ENCODE measurements around the gene MSH6. TPM values are rescaled to one million over a fixed set of nuclear protein-coding genes. Genes with fewer than 3 reads are reported as not detected.

MSH6 gene
- total RNA-seq, 1 donor from 2014 or later = 34.9 TPM

DNA sequence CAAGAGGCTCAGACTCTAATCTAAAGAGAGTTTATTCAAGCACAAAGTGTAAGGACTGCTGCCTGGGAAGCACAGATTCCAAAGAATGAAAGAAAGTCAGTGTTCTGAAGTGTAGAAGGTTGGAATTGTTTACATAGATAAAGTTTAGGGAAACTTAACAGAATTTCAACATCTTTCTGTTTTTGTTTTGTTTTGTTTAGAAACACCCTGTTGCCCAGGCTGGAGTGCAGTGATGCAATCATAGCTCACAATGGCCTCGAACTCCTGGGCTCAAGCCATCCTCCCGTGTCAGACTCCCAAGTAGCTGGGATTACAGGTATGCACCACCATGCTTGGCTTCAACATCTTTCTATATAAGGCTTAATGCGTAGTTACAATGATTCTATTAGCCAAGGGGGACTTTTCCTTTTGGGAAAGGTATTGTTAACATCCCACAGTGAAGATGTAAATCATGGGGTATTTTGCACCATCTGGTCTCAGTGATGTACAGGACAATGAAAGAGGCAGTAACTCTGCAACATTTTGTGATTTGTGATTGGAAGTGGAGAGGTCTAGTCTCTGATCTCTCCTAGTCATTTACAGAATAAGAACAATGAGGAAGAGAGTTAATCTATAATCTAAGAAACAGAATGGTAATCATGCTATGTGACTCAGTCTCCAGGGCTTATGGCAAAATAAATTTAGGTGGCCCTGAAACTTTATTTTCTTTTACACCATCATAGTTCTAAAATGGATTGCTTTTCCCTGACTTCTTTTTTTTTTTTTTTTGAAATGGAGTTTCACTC, 45.6 kb upstream of the MSH6 start:
- DNase-seq = no peak
- H3K27me3 Mint-ChIP-seq (ENCODE audit: unreplicated experiment) = no peaks in the 10 kb centered on the region
- no peaks in the 10 kb centered on the region for H3K36me3 Mint-ChIP-seq (ENCODE audit: unreplicated experiment)
- H3K27ac Mint-ChIP-seq (ENCODE audit: unreplicated experiment) = no peak overlapping the region
- TF ChIP-seq, protein P1, sequence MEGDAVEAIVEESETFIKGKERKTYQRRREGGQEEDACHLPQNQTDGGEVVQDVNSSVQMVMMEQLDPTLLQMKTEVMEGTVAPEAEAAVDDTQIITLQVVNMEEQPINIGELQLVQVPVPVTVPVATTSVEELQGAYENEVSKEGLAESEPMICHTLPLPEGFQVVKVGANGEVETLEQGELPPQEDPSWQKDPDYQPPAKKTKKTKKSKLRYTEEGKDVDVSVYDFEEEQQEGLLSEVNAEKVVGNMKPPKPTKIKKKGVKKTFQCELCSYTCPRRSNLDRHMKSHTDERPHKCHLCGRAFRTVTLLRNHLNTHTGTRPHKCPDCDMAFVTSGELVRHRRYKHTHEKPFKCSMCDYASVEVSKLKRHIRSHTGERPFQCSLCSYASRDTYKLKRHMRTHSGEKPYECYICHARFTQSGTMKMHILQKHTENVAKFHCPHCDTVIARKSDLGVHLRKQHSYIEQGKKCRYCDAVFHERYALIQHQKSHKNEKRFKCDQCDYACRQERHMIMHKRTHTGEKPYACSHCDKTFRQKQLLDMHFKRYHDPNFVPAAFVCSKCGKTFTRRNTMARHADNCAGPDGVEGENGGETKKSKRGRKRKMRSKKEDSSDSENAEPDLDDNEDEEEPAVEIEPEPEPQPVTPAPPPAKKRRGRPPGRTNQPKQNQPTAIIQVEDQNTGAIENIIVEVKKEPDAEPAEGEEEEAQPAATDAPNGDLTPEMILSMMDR (IDR thresholded peaks at IDR 0.05; ENCODE audit: partially characterized antibody, unreplicated experiment) = no peak
- H3K4me3 Mint-ChIP-seq (ENCODE audit: unreplicated experiment) = no peak overlapping the region
- H3K9me3 Mint-ChIP-seq (ENCODE audit: unreplicated experiment) = no peaks in the 10 kb centered on the region
- no peaks in the 10 kb centered on the region for H3K4me1 Mint-ChIP-seq (ENCODE audit: low read depth, unreplicated experiment)

DNA sequence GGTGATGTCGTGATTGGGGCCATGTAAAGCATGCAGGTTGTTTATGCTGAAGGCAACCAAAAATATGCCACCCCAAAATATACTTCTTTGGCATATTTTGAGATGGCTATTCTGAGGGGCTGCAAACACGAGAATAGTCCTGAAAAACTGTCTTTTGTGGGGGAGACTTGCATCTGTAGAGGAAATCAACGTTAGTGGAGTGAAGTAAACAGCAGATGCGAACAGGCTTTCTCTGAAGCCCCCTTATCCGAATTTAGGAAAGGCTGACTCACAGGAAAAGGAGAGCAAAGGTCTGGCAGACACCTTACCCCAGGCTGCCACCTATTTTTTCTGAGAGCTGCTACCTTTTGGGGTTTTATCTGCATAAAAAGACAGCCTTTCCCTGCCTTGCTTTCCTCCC, 44.6 kb upstream of the MSH6 start:
- H3K36me3 Mint-ChIP-seq (ENCODE audit: unreplicated experiment) = no peaks in the 10 kb centered on the region
- DNase-seq = no peak
- no peak overlapping the region for H3K27ac Mint-ChIP-seq (ENCODE audit: unreplicated experiment)
- no peak overlapping the region for H3K4me3 Mint-ChIP-seq (ENCODE audit: unreplicated experiment)
- no peaks in the 10 kb centered on the region for H3K27me3 Mint-ChIP-seq (ENCODE audit: unreplicated experiment)
- no peaks in the 10 kb centered on the region for H3K4me1 Mint-ChIP-seq (ENCODE audit: low read depth, unreplicated experiment)
- no peaks in the 10 kb centered on the region for H3K9me3 Mint-ChIP-seq (ENCODE audit: unreplicated experiment)
- TF ChIP-seq, protein P1 (IDR thresholded peaks at IDR 0.05; ENCODE audit: partially characterized antibody, unreplicated experiment) = no peak

DNA sequence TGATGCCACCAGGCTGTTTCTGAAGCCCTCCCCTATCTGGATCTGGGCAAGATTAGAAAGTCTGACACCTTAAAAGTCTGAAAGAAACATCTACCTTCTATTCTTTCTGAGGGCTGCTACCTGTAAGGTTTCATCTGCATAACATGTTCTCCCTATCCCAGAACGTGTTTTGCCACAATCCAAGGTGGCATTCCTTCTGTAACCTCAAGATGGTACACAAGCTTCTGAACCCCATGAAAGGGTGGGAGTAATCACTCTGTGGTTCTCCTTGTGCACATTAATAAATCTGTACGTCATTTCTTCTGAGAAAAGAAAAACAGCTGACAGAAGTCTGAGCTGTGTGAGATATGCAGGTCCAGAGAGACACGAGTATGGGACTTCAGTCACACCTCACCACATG, 41.8 kb upstream of the MSH6 start:
- Mint-ChIP-seq H3K36me3 (ENCODE audit: unreplicated experiment) (no peaks in the 10 kb centered on the region), H3K4me1 (ENCODE audit: low read depth, unreplicated experiment) (no peaks in the 10 kb centered on the region), H3K4me3 (ENCODE audit: unreplicated experiment) (no peak overlapping the region), H3K27ac (ENCODE audit: unreplicated experiment) (no peak overlapping the region), H3K9me3 (ENCODE audit: unreplicated experiment) (no peaks in the 10 kb centered on the region), H3K27me3 (ENCODE audit: unreplicated experiment) (no peaks in the 10 kb centered on the region)
- TF ChIP-seq, protein P1 (IDR thresholded peaks at IDR 0.05; ENCODE audit: partially characterized antibody, unreplicated experiment) = no peak
- DNase-seq = no peak

DNA sequence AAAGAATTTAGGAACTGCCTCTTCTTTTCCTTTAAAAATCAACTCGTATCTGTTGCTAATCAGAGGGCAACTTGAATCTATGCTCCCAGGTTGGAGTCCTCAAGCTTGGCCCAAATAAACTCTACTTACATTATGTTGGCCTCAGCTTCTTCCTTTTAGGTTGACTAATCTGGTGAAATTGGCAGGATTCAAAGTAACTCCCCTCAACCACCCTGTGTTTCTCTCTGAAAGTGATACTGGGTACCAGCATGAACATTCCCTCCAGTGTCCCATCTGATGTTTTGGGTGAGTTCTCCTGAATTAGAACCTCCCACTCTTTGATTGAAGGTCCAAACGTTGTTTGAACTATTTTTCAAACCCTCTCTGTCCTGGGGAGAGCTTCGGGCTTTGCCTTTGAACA, 41.3 kb upstream of the MSH6 start:
- TF ChIP-seq, protein P1 (IDR thresholded peaks at IDR 0.05; ENCODE audit: partially characterized antibody, unreplicated experiment) = no peak
- Mint-ChIP-seq H3K4me3 (ENCODE audit: unreplicated experiment) (no peak overlapping the region), H3K36me3 (ENCODE audit: unreplicated experiment) (no peaks in the 10 kb centered on the region), H3K9me3 (ENCODE audit: unreplicated experiment) (no peaks in the 10 kb centered on the region), H3K27me3 (ENCODE audit: unreplicated experiment) (no peaks in the 10 kb centered on the region), H3K4me1 (ENCODE audit: low read depth, unreplicated experiment) (no peaks in the 10 kb centered on the region), H3K27ac (ENCODE audit: unreplicated experiment) (no peak overlapping the region)
- no peak for DNase-seq

DNA sequence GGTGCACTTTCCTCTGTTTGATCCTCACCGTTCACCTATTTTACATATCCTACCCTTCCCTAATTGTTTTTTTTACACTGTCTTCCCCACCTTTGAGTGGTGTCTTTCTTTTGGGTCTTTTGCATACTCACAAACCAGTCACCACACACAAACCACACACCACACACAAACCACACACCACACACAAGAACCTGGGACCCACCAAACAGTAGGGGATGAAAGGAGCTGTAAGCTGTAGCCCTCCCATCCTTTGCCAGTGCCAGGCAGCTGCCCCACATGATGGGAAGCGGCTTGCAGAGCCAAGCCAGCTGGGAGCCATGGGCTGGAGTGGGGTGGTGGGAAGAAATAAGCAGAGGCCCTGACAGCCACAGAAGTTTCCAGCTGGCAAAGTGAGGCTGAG, 38.9 kb upstream of the MSH6 start:
- TF ChIP-seq, protein P1 (IDR thresholded peaks at IDR 0.05; ENCODE audit: partially characterized antibody, unreplicated experiment) = no peak
- peaks cover 6% of the 10 kb centered on the region for H3K36me3 Mint-ChIP-seq (ENCODE audit: unreplicated experiment)
- H3K27ac Mint-ChIP-seq (ENCODE audit: unreplicated experiment) = no peak overlapping the region
- H3K9me3 Mint-ChIP-seq (ENCODE audit: unreplicated experiment) = no peaks in the 10 kb centered on the region
- H3K27me3 Mint-ChIP-seq (ENCODE audit: unreplicated experiment) = no peaks in the 10 kb centered on the region
- no peak for DNase-seq
- H3K4me1 Mint-ChIP-seq (ENCODE audit: low read depth, unreplicated experiment) = no peaks in the 10 kb centered on the region
- H3K4me3 Mint-ChIP-seq (ENCODE audit: unreplicated experiment) = no peak overlapping the region

All from glutamatergic neuron (in vitro differentiated cells).